ENCODE data around the gene CFAP299.

The CFAP299 gene

GRCh38 chr4:80500613-80501012, 165.1 kb downstream of the CFAP299 start:
- H3K27ac ChIP-seq (ENCODE audit: low read depth, low read length): peak overlapping the region; percentile 37
- peak overlapping the region; percentile 36 for H3K4me2 ChIP-seq (ENCODE audit: low read depth, low read length, poor library complexity, severe bottlenecking)
- no peaks in the 10 kb centered on the region for H3F3A ChIP-seq (ENCODE audit: insufficient read depth)
- TF ChIP-seq EZH2phosphoT487 (conservative IDR thresholded peaks at IDR 0.05; ENCODE audit: low read length): no peak
- TF ChIP-seq, protein P1, sequence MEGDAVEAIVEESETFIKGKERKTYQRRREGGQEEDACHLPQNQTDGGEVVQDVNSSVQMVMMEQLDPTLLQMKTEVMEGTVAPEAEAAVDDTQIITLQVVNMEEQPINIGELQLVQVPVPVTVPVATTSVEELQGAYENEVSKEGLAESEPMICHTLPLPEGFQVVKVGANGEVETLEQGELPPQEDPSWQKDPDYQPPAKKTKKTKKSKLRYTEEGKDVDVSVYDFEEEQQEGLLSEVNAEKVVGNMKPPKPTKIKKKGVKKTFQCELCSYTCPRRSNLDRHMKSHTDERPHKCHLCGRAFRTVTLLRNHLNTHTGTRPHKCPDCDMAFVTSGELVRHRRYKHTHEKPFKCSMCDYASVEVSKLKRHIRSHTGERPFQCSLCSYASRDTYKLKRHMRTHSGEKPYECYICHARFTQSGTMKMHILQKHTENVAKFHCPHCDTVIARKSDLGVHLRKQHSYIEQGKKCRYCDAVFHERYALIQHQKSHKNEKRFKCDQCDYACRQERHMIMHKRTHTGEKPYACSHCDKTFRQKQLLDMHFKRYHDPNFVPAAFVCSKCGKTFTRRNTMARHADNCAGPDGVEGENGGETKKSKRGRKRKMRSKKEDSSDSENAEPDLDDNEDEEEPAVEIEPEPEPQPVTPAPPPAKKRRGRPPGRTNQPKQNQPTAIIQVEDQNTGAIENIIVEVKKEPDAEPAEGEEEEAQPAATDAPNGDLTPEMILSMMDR (IDR thresholded peaks at IDR 0.05; ENCODE audit: insufficient read depth, low read length, poor library complexity, severe bottlenecking): no peak
- no peaks in the 10 kb centered on the region for H3K79me2 ChIP-seq (ENCODE audit: insufficient read depth, low read length)
- H4K20me1 ChIP-seq (ENCODE audit: low read depth, low read length): no peaks in the 10 kb centered on the region
- no peaks in the 10 kb centered on the region for H3K27me3 ChIP-seq (ENCODE audit: low read length)
- no peak overlapping the region for H3K4me3 ChIP-seq (ENCODE audit: insufficient read depth, low read length, poor library complexity, severe bottlenecking)
- no peak overlapping the region for H2AFZ ChIP-seq (ENCODE audit: low read depth, low read length, severe bottlenecking)
- H3K9me2 ChIP-seq (replicated peaks; ENCODE audit: insufficient read depth, low read length): no peaks in the 10 kb centered on the region
- H3K36me3 ChIP-seq (ENCODE audit: low read length): no peaks in the 10 kb centered on the region
- H3K9ac ChIP-seq (ENCODE audit: low read length): no peak overlapping the region
- H3K9me3 ChIP-seq (ENCODE audit: insufficient read depth, low read length): 0 out of 2 replicates have a peak, but pooled peaks cover 5% of the 10 kb centered on the region

GRCh38 chr4:80507077-80507476, 171.5 kb downstream of the CFAP299 start:
- Histone ChIP-seq H3K36me3 (ENCODE audit: low read length) (no peaks in the 10 kb centered on the region; the same call in 1 of the 2 replicates), H3K27me3 (ENCODE audit: low read length) (no peaks in the 10 kb centered on the region), H2AFZ (ENCODE audit: low read depth, low read length, severe bottlenecking) (no peak overlapping the region), H3K4me2 (ENCODE audit: low read depth, low read length, poor library complexity, severe bottlenecking) (peak overlapping the region; percentile 52), H3K4me3 (ENCODE audit: insufficient read depth, low read length, poor library complexity, severe bottlenecking) (no peak overlapping the region), H3K79me2 (ENCODE audit: insufficient read depth, low read length) (no peaks in the 10 kb centered on the region), H3K9me2 (replicated peaks; ENCODE audit: insufficient read depth, low read length) (no peaks in the 10 kb centered on the region), H3F3A (ENCODE audit: insufficient read depth) (peaks cover 9% of the 10 kb centered on the region), H3K9me3 (ENCODE audit: insufficient read depth, low read length) (no peaks in the 10 kb centered on the region), H3K9ac (ENCODE audit: low read length) (no peak overlapping the region), H3K27ac (ENCODE audit: low read depth, low read length) (peak overlapping the region; percentile 80), H4K20me1 (ENCODE audit: low read depth, low read length) (no peaks in the 10 kb centered on the region)
- no peak for TF ChIP-seq EZH2phosphoT487 (conservative IDR thresholded peaks at IDR 0.05; ENCODE audit: low read length)
- TF ChIP-seq, protein P1 (IDR thresholded peaks at IDR 0.05; ENCODE audit: insufficient read depth, low read length, poor library complexity, severe bottlenecking): no peak

DNA sequence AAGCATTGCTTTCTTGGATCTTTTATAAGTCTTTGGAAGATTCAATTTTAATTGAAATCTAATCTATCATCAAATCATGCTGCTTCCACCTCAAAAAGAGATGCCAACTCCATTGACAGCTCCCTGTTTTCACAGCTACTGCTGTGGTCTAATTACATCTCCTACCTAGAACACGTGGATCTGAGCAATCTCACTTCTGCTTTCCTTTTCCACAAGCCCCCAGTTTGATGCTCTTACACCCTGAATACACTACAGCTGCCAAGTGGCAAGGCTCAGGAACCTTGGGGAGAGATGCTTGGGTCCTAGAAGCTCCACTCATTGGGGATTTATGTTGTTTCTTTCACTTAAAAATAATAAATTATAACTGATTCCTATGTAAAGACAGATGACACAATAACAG, 172.0 kb downstream of the CFAP299 start:
- Histone ChIP-seq H3K9me3 (ENCODE audit: insufficient read depth, low read length) (no peaks in the 10 kb centered on the region), H3F3A (ENCODE audit: insufficient read depth) (peaks cover 9% of the 10 kb centered on the region), H3K4me3 (ENCODE audit: insufficient read depth, low read length, poor library complexity, severe bottlenecking) (no peak overlapping the region), H3K27ac (ENCODE audit: low read depth, low read length) (peak overlapping the region; percentile 80), H4K20me1 (ENCODE audit: low read depth, low read length) (no peaks in the 10 kb centered on the region), H3K36me3 (ENCODE audit: low read length) (no peaks in the 10 kb centered on the region; the same call in 1 of the 2 replicates), H3K79me2 (ENCODE audit: insufficient read depth, low read length) (no peaks in the 10 kb centered on the region), H3K4me2 (ENCODE audit: low read depth, low read length, poor library complexity, severe bottlenecking) (peak overlapping the region; percentile 52), H3K9ac (ENCODE audit: low read length) (no peak overlapping the region), H3K9me2 (replicated peaks; ENCODE audit: insufficient read depth, low read length) (no peaks in the 10 kb centered on the region), H3K27me3 (ENCODE audit: low read length) (no peaks in the 10 kb centered on the region), H2AFZ (ENCODE audit: low read depth, low read length, severe bottlenecking) (no peak overlapping the region)
- TF ChIP-seq EZH2phosphoT487 (conservative IDR thresholded peaks at IDR 0.05; ENCODE audit: low read length): no peak
- TF ChIP-seq, protein P1 (IDR thresholded peaks at IDR 0.05; ENCODE audit: insufficient read depth, low read length, poor library complexity, severe bottlenecking): no peak
